HepG2 (cell line): Measurements from ENCODE around the gene CORT. TPM values are rescaled to one million over a fixed set of nuclear protein-coding genes. Genes with fewer than 3 reads are reported as not detected.

Source experiments
- CTCF ChIP-seq: sonication (generic); formaldehyde crosslinking; IDR thresholded peaks from 2 replicates; pipeline ENCODE4 v1.5.0; 2020; ENCODE audit warnings: mild to moderate bottlenecking, missing genetic modification reagents, moderate library complexity
- GATA4 ChIP-seq: sonication (generic); IDR thresholded peaks from 2 replicates; pipeline ENCODE4 v1.6.1; 2016; ENCODE audit warnings: antibody characterized with exemption, low read depth, borderline replicate concordance
- HHEX ChIP-seq: IDR thresholded peaks from 2 replicates; pipeline ENCODE4 v1.6.1; 2016; ENCODE audit warnings: control low read depth
- HMGA1 ChIP-seq: sonication (generic); formaldehyde crosslinking; conservative IDR thresholded peaks from 2 replicates; pipeline ENCODE4 v1.4.0; 2020; ENCODE audit warnings: missing genetic modification reagents
- HNRNPUL1 ChIP-seq: fragments of 200-400 bp; formaldehyde crosslinking; IDR thresholded peaks from 2 replicates; pipeline ENCODE4 v1.6.1; 2017; ENCODE audit warnings: low read depth, mild to moderate bottlenecking, low read length, moderate library complexity
- KDM5B ChIP-seq: sonication (generic); formaldehyde crosslinking; IDR thresholded peaks from 2 replicates; pipeline ENCODE4 v1.4.0; 2020; ENCODE audit warnings: missing genetic modification reagents, mild to moderate bottlenecking, borderline replicate concordance
- MATR3 ChIP-seq: sonication (generic); formaldehyde crosslinking; IDR thresholded peaks from 2 replicates; pipeline ENCODE4 v1.4.0; 2020; ENCODE audit warnings: missing genetic modification reagents
- MED13 ChIP-seq: sonication (generic); formaldehyde crosslinking; IDR thresholded peaks from 2 replicates; pipeline ENCODE4 v1.5.0; 2020; ENCODE audit warnings: missing genetic modification reagents
- NBN ChIP-seq: fragments of 450-650 bp; conservative IDR thresholded peaks from 2 replicates; pipeline ENCODE4 v1.6.1; 2017
- RFX3 ChIP-seq: IDR thresholded peaks from 2 replicates; pipeline ENCODE4 v1.6.1; 2016; ENCODE audit warnings: missing biosample characterization, missing genetic modification reagents
- SP5 ChIP-seq: IDR thresholded peaks from 2 replicates; pipeline ENCODE4 v1.6.1; 2016; ENCODE audit warnings: low read depth, borderline replicate concordance
- SPEN ChIP-seq: sonication (generic); formaldehyde crosslinking; IDR thresholded peaks from 2 replicates; pipeline ENCODE4 v1.5.1; 2020; ENCODE audit warnings: low read depth, mild to moderate bottlenecking, missing genetic modification reagents
- XBP1 ChIP-seq: sonication (generic); formaldehyde crosslinking; IDR thresholded peaks from 2 replicates; pipeline ENCODE4 v1.5.0; 2020; ENCODE audit warnings: missing genetic modification reagents
- ZFP37 ChIP-seq: sonication (generic); formaldehyde crosslinking; IDR thresholded peaks from 2 replicates; pipeline ENCODE4 v1.4.0; 2020; ENCODE audit warnings: missing genetic modification reagents, borderline replicate concordance
- ZFX ChIP-seq: sonication (generic); formaldehyde crosslinking; IDR thresholded peaks from 2 replicates; pipeline ENCODE4 v1.4.0; 2020; ENCODE audit warnings: mild to moderate bottlenecking, low read depth, missing genetic modification reagents, moderate library complexity
- ZNF367 ChIP-seq: sonication (generic); formaldehyde crosslinking; IDR thresholded peaks from 2 replicates; pipeline ENCODE4 v1.4.0; 2020; ENCODE audit warnings: missing genetic modification reagents, borderline replicate concordance
- ZNF616 ChIP-seq: sonication (generic); formaldehyde crosslinking; IDR thresholded peaks from 2 replicates; pipeline ENCODE4 v1.5.0; 2020; ENCODE audit warnings: low read depth, mild to moderate bottlenecking, missing genetic modification reagents
- ZNF646 ChIP-seq: sonication (generic); formaldehyde crosslinking; IDR thresholded peaks from 2 replicates; pipeline ENCODE4 v1.9.0; 2021; ENCODE audit warnings: mild to moderate bottlenecking, missing genetic modification reagents
- ZNF660 ChIP-seq: sonication (generic); formaldehyde crosslinking; IDR thresholded peaks from 2 replicates; pipeline ENCODE4 v1.5.1; 2020; ENCODE audit warnings: mild to moderate bottlenecking, low read depth, missing genetic modification reagents, borderline replicate concordance
- ZNF674 ChIP-seq: sonication (generic); formaldehyde crosslinking; IDR thresholded peaks from 2 replicates; pipeline ENCODE4 v1.5.0; 2020; ENCODE audit warnings: low read depth, mild to moderate bottlenecking, missing genetic modification reagents
- ZNF710 ChIP-seq: sonication (generic); formaldehyde crosslinking; IDR thresholded peaks from 2 replicates; pipeline ENCODE4 v1.5.0; 2020; ENCODE audit warnings: mild to moderate bottlenecking, missing genetic modification reagents, borderline replicate concordance
- polyA plus RNA-seq, 8 experiments: library from polyadenylated mRNA; depleted of rRNA in 3 of 8; stranded (reverse) in 7 of 8; unstranded in 1 of 8; fragments of >200 nt; fragmentation: Illumina TruSeq in 4 of 8; extraction: Trizol in 4 of 8; gene quantifications; 2 replicates each; pipeline versions ENCODE4 v1.2.1 to v1.2.3, GENCODE V29; 2011 to 2016; ENCODE audit warnings: low read depth in 4 of 8, missing spikeins in 1 of 8, mixed read lengths in 1 of 8; ENCODE audit not compliant: insufficient read depth in 1 of 8
- total RNA-seq, 5 experiments: library from RNA; depleted of rRNA; stranded (reverse); fragments of >200 nt; fragmentation: Illumina TruSeq; extraction: Trizol; gene quantifications; 2 replicates each; pipeline ENCODE4 v1.2.3, GENCODE V29; 2016; ENCODE audit warnings: low read depth in 1 of 5

Gene CORT
- total and polyA plus RNA-seq, 2 of the 13 experiments (the other 11 are each of a cell fraction or from before 2014, with no cell fraction given) = 0.11 to 0.62 TPM

- TF ChIP-seq GATA4 (no peak), MED13 (CRISPR knock-in tag) (no peak), HNRNPUL1 (no peak), ZNF646 (CRISPR knock-in tag) (no peak), MATR3 (no peak), ZFP37 (CRISPR knock-in tag) (no peak), ZNF710 (CRISPR knock-in tag) (0 out of 2 replicates have a peak, but pooled peaks have one; percentile 38), HHEX (CRISPR knock-in tag) (no peak), HMGA1 (no peak), RFX3 (no peak), KDM5B (peak; percentile 43; the same call in 1 of the 2 replicates), XBP1 (CRISPR knock-in tag) (no peak), SPEN (no peak), ZFX (no peak), ZNF367 (CRISPR knock-in tag) (no peak), ZNF660 (CRISPR knock-in tag) (no peak), ZNF616 (CRISPR knock-in tag) (no peak), CTCF (CRISPR knock-in tag) (peak; percentile 87), NBN (no peak), ZNF674 (CRISPR knock-in tag) (no peak), SP5 (no peak)
Measured at GRCh38 chr1:10494754-10495474, 45.1 kb downstream of the CORT start (continued).
